SK-N-SH (cell line): Measurements from ENCODE around the gene PHGDH. TPM values are rescaled to one million over a fixed set of nuclear protein-coding genes. Genes with fewer than 3 reads are reported as not detected.

Source experiments
- CTCF ChIA-PET: fragments of 300-600, 350-600 bp; formaldehyde crosslinking; extraction: SDS; loops from one replicate; lab custom pipeline; 2021; lab: Yijun Ruan, JAX
- POLR2A ChIA-PET: fragments of 350-600 bp; sonication (Branson Sonifier 250); formaldehyde crosslinking; extraction: SDS; loops from one replicate; lab custom pipeline; 2020; ENCODE audit warnings: antibody characterized with exemption, inconsistent platforms; lab: Yijun Ruan, JAX
- DNase-seq: peaks from one replicate; pipeline ENCODE4 v3.0.0; 2012
- H2AFZ ChIP-seq: fragments of 200-600 bp; sonication (generic); 2 replicates; pipeline ENCODE4 v1.8.1; 2016; ENCODE audit warnings: antibody characterized with exemption, mild to moderate bottlenecking, low read depth
- H3F3A ChIP-seq: fragments of 200-600 bp; sonication (generic); replicated peaks from 2 replicates; pipeline ENCODE3; 2016; ENCODE audit warnings: antibody characterized with exemption, mild to moderate bottlenecking; ENCODE audit not compliant: insufficient read depth
- H3K27ac ChIP-seq, 2 experiments: fragments of 200-500 bp in 1 of 2; fragments of 200-600 bp in 1 of 2; sonication (Bioruptor generic) in 1 of 2; sonication (generic), shearing (Covaris generic) in 1 of 2; 2 replicates each; pipeline versions ENCODE4 v1.5.1 to v1.6.1; 2014 to 2016; ENCODE audit warnings: low read depth in 2 of 2, inconsistent platforms in 1 of 2, low read length in 1 of 2, mild to moderate bottlenecking in 1 of 2, mixed read lengths in 1 of 2
- H3K27me3 ChIP-seq: fragments of 200-600 bp; sonication (generic), shearing (Covaris generic); 2 replicates; pipeline ENCODE4 v1.6.1; 2016; ENCODE audit warnings: mixed run types; ENCODE audit not compliant: insufficient read depth
- H3K36me3 ChIP-seq, 2 experiments: fragments of 200-500 bp in 1 of 2; fragments of 200-600 bp in 1 of 2; sonication (Bioruptor generic) in 1 of 2; sonication (generic) in 1 of 2; replicated peaks in 1 of 2; 2 replicates each; pipeline versions ENCODE3 to v1.5.1; 2014 to 2016; ENCODE audit warnings: low read length in 1 of 2, mild to moderate bottlenecking in 1 of 2; ENCODE audit not compliant: insufficient read depth in 2 of 2, control insufficient read depth in 1 of 2
- H3K4me1 ChIP-seq, 2 experiments: fragments of 200-500 bp in 1 of 2; fragments of 200-600 bp in 1 of 2; sonication (Bioruptor generic) in 1 of 2; sonication (generic), shearing (Covaris generic) in 1 of 2; 2 replicates each; pipeline versions ENCODE4 v1.5.1 to v1.6.1; 2014 to 2016; ENCODE audit warnings: low read depth in 1 of 2, low read length in 1 of 2, mixed run types in 1 of 2; ENCODE audit not compliant: insufficient read depth in 2 of 2, control insufficient read depth in 1 of 2
- H3K4me2 ChIP-seq: fragments of 200-600 bp; sonication (generic), shearing (Covaris generic); 2 replicates; pipeline ENCODE4 v1.6.1; 2017; ENCODE audit warnings: mixed run types
- H3K4me3 ChIP-seq, 2 experiments: fragments of 200-500 bp in 1 of 2; fragments of 200-600 bp in 1 of 2; sonication (Bioruptor generic) in 1 of 2; sonication (generic), shearing (Covaris generic) in 1 of 2; 2 replicates each; pipeline versions ENCODE4 v1.5.1 to v1.8.1; 2014 to 2016; ENCODE audit warnings: low read depth in 2 of 2, inconsistent platforms in 1 of 2, low read length in 1 of 2, mild to moderate bottlenecking in 1 of 2, mixed read lengths in 1 of 2, moderate library complexity in 1 of 2
- H3K79me2 ChIP-seq: fragments of 200-600 bp; sonication (generic); 2 replicates; pipeline ENCODE4 v1.8.1; 2017; ENCODE audit warnings: mild to moderate bottlenecking; ENCODE audit not compliant: insufficient read depth
- H3K9ac ChIP-seq: fragments of 200-600 bp; sonication (generic); 2 replicates; pipeline ENCODE4 v1.6.1; 2017; ENCODE audit warnings: mixed run types
- H3K9me2 ChIP-seq: fragments of 200-600 bp; sonication (generic); 2 replicates; pipeline ENCODE4 v1.6.1; 2017; ENCODE audit warnings: mixed run types
- H3K9me3 ChIP-seq: fragments of 200-600 bp; sonication (generic); 2 replicates; pipeline ENCODE4 v1.6.1; 2017; ENCODE audit warnings: mixed run types, mild to moderate bottlenecking, moderate library complexity
- H4K20me1 ChIP-seq: fragments of 200-600 bp; sonication (generic); 2 replicates; pipeline ENCODE4 v1.6.1; 2017; ENCODE audit warnings: mild to moderate bottlenecking, mixed run types; ENCODE audit not compliant: insufficient read depth
- CHD2 ChIP-seq: fragments of 150-350 bp; IDR thresholded peaks from 2 replicates; pipeline ENCODE4 v1.6.1; 2018; ENCODE audit warnings: low read length; ENCODE audit not compliant: partially characterized antibody
- CTCF ChIP-seq: fragments of 200-600 bp; sonication (generic); IDR thresholded peaks from 2 replicates; pipeline ENCODE4 v1.6.1; 2017; ENCODE audit warnings: antibody characterized with exemption, mild to moderate bottlenecking, moderate library complexity
- ELF1 ChIP-seq: IDR thresholded peaks from 2 replicates; pipeline ENCODE4 v1.4.0; 2012
- FOXM1 ChIP-seq: IDR thresholded peaks from 2 replicates; pipeline ENCODE4 v1.4.0; 2012; ENCODE audit warnings: low read depth, mild to moderate bottlenecking
- GATA2 ChIP-seq: sonication (generic); formaldehyde crosslinking; IDR thresholded peaks from 2 replicates; pipeline ENCODE4 v1.5.0; 2020; ENCODE audit warnings: mild to moderate bottlenecking, missing genetic modification reagents
- MAX ChIP-seq: IDR thresholded peaks from 2 replicates; pipeline ENCODE4 v1.4.0; 2012; ENCODE audit warnings: low read depth
- MXI1 ChIP-seq: IDR thresholded peaks from 2 replicates; pipeline ENCODE4 v1.6.1; 2012; ENCODE audit warnings: mild to moderate bottlenecking, low read depth, low read length, improper control_type of control experiment
- NFIC ChIP-seq: IDR thresholded peaks from 2 replicates; pipeline ENCODE4 v1.4.0; 2012; ENCODE audit warnings: borderline replicate concordance
- NRF1 ChIP-seq: IDR thresholded peaks from 2 replicates; pipeline ENCODE4 v1.6.1; 2012; ENCODE audit warnings: low read depth, mild to moderate bottlenecking, low read length
- PBX3 ChIP-seq: IDR thresholded peaks from 2 replicates; pipeline ENCODE4; 2012
- POLR2AphosphoS5 ChIP-seq: IDR thresholded peaks from 2 replicates; pipeline ENCODE4 v1.6.1; 2012; ENCODE audit warnings: low read depth, low read length
- RAD21 ChIP-seq: IDR thresholded peaks from 2 replicates; pipeline ENCODE4 v1.6.1; 2012; ENCODE audit warnings: mild to moderate bottlenecking, low read length
- RCOR1 ChIP-seq: fragments of 150-350 bp; IDR thresholded peaks from 2 replicates; pipeline ENCODE4 v1.6.1; 2017; ENCODE audit warnings: antibody characterized with exemption, low read length
- TAF1 ChIP-seq: IDR thresholded peaks from 2 replicates; pipeline ENCODE4 v1.6.1; 2012; ENCODE audit warnings: low read depth, mild to moderate bottlenecking, low read length, moderate library complexity, borderline replicate concordance
- TEAD4 ChIP-seq: IDR thresholded peaks from 2 replicates; pipeline ENCODE4 v1.4.0; 2012; ENCODE audit warnings: mild to moderate bottlenecking, borderline replicate concordance; ENCODE audit not compliant: insufficient read depth
- USF2 ChIP-seq: fragments of 150-350 bp; IDR thresholded peaks from 2 replicates; pipeline ENCODE4 v1.6.1; 2017; ENCODE audit warnings: antibody characterized with exemption, low read length, low read depth, borderline replicate concordance
- YY1 ChIP-seq: IDR thresholded peaks from 2 replicates; pipeline ENCODE4 v1.4.0; 2012; ENCODE audit warnings: low read depth, mild to moderate bottlenecking
- ZBTB33 ChIP-seq: IDR thresholded peaks from 2 replicates; pipeline ENCODE4 v1.4.0; 2012; ENCODE audit warnings: low read depth, borderline replicate concordance
- WGBS: methylation state at CpG from one replicate; pipeline ENCODE4 v1.1.6; 2017; ENCODE audit warnings: low lambda C conversion rate; 5-methylcytosine and 5-hydroxymethylcytosine counted together
- polyA plus RNA-seq, 3 experiments: library from polyadenylated mRNA; depleted of rRNA; stranded (reverse); fragments of >200 nt; gene quantifications; 2 replicates each; pipeline ENCODE4 v1.2.3, GENCODE V29; 2012

Gene PHGDH
- polyA plus RNA-seq, 1 of the 3 experiments (the other 2 are of a cell fraction) = 30.2 TPM

- H3K4me1 ChIP-seq = peaks cover 0 to 15% of the 10 kb centered on the region in 2 experiments; a peak in 1 of 4 replicates
- H2AFZ ChIP-seq = no peak overlapping the region
- no peaks in the 10 kb centered on the region for H3K79me2 ChIP-seq
- TF ChIP-seq MAX = no peak
- TF ChIP-seq PBX3 = no peak
- no peak for TF ChIP-seq GATA2 (CRISPR knock-in tag)
- TF ChIP-seq FOXM1 = no peak
- TF ChIP-seq ELF1 = no peak
- TF ChIP-seq CHD2 = no peak
- TF ChIP-seq NFIC = no peak
- no peak for TF ChIP-seq CTCF
- TF ChIP-seq USF2 = no peak
- TF ChIP-seq RCOR1 = no peak
- no peak for TF ChIP-seq MXI1
- TF ChIP-seq TAF1 = no peak
- TF ChIP-seq RAD21 = no peak
- no peak for TF ChIP-seq TEAD4
- no peak for TF ChIP-seq ZBTB33
- TF ChIP-seq POLR2AphosphoS5 = no peak
- no peak for TF ChIP-seq YY1
- no peak for TF ChIP-seq NRF1
- no peaks in the 10 kb centered on the region for H3F3A ChIP-seq
- ChIA-PET CTCF (interaction anchor here (1.3 to 5.3 kb wide), 8 partner anchors 9 to 127 kb away, joined by 6 to 70 read pairs (median 14); partner anchors contain the start of gene REG4), POLR2A (no interaction called here)
- WGBS = 80% methylated on average over 5 of the region's 7 CpGs
- peaks cover 3 to 24% of the 10 kb centered on the region in 2 experiments for H3K36me3 ChIP-seq
- no peaks in the 10 kb centered on the region for H3K27me3 ChIP-seq
- no peak overlapping the region for H3K4me2 ChIP-seq
- no peak overlapping the region for H3K27ac ChIP-seq
- H3K4me3 ChIP-seq = no peak overlapping the region
- no peak overlapping the region for H3K9ac ChIP-seq
- no peak for DNase-seq
- H3K9me3 ChIP-seq = no peaks in the 10 kb centered on the region
- H4K20me1 ChIP-seq = no peaks in the 10 kb centered on the region
- H3K9me2 ChIP-seq = no peaks in the 10 kb centered on the region
Observed at GRCh38 chr1:119742677-119743076, 30.9 kb downstream of the PHGDH start.
